Spleen (tissue), 11 donors: ENCODE data around the gene DBF4B. TPM values are rescaled to one million over a fixed set of nuclear protein-coding genes. Genes with fewer than 3 reads are reported as not detected.
"Not testable (repeated sequence)": the region's sequence is repeated elsewhere in the genome, so short reads cannot be mapped to it uniquely, and the experiment has no call there.

Experiments
- DNase-seq: peaks from one replicate; pipeline ENCODE4 v3.0.0-alpha.2; 2020
- H3K27ac ChIP-seq, 8 donors: fragments of 200-600 bp; sonication (generic) in 7 of 8; 1 replicate in 4 of 8; 2 replicates in 4 of 8; pipeline versions ENCODE4 v1.5.0 to v1.8.0; 2016 to 2021; ENCODE audit warnings: inconsistent platforms in 4 of 8, mild to moderate bottlenecking in 4 of 8, moderate library complexity in 1 of 8
- H3K27me3 ChIP-seq, 7 donors: fragments of 200-600 bp; sonication (generic) in 6 of 7; replicated peaks in 1 of 7; 1 replicate in 4 of 7; 2 replicates in 3 of 7; pipeline versions ENCODE4 v1.5.0 to v1.8.0; 2016 to 2021; ENCODE audit warnings: inconsistent platforms in 3 of 7, mild to moderate bottlenecking in 1 of 7
- H3K36me3 ChIP-seq, 6 donors: fragments of 200-600 bp; sonication (generic) in 5 of 6; 1 replicate in 4 of 6; 2 replicates in 2 of 6; pipeline versions ENCODE4 v1.5.0 to v1.8.0; 2016 to 2021; ENCODE audit warnings: inconsistent platforms in 2 of 6
- H3K4me1 ChIP-seq, 6 donors: fragments of 200-600 bp; sonication (generic) in 5 of 6; 1 replicate in 3 of 6; 2 replicates in 3 of 6; pipeline versions ENCODE4 v1.5.0 to v1.8.0; 2016 to 2021; ENCODE audit warnings: inconsistent platforms in 3 of 6
- H3K4me3 ChIP-seq, 8 donors: fragments of 200-600 bp; sonication (generic) in 7 of 8; 1 replicate in 4 of 8; 2 replicates in 4 of 8; pipeline versions ENCODE4 v1.5.0 to v1.8.0; 2016 to 2021; ENCODE audit warnings: inconsistent platforms in 4 of 8, mild to moderate bottlenecking in 4 of 8, moderate library complexity in 2 of 8
- H3K9me3 ChIP-seq, 8 donors: fragments of 200-600 bp; sonication (generic) in 7 of 8; 1 replicate in 4 of 8; 2 replicates in 4 of 8; pipeline versions ENCODE4 v1.5.0 to v1.8.0; 2016 to 2021; ENCODE audit warnings: inconsistent platforms in 4 of 8
- CTCF ChIP-seq, 11 experiments: fragments of 200-600 bp in 7 of 11; fragments of 450-650 bp in 4 of 11; sonication (generic) in 4 of 11; IDR thresholded peaks in 8 of 11; conservative IDR thresholded peaks in 3 of 11; 1 replicate in 7 of 11; 2 replicates in 4 of 11; pipeline versions ENCODE4 v1.4.0 to v1.8.0; 2016 to 2021; ENCODE audit warnings: antibody characterized with exemption in 11 of 11, inconsistent platforms in 4 of 11, mild to moderate bottlenecking in 1 of 11
- POLR2A ChIP-seq, 3 donors: fragments of 450-650 bp; IDR thresholded peaks; one replicate each; pipeline ENCODE4 v1.5.1; 2017; ENCODE audit warnings: antibody characterized with exemption in 3 of 3, mild to moderate bottlenecking in 1 of 3
- POLR2AphosphoS5 ChIP-seq, 3 donors: sonication (generic); formaldehyde crosslinking; IDR thresholded peaks; one replicate each; pipeline ENCODE4 v1.5.1; 2017; ENCODE audit warnings: antibody characterized with exemption in 3 of 3
- WGBS, 5 donors: extraction: QIAGEN DNeasy Blood & Tissue Kit in 3 of 5; methylation state at CpG; one replicate each; pipeline versions ENCODE4 v1.1.5 to v1.1.7; 2013 to 2018; 5-methylcytosine and 5-hydroxymethylcytosine counted together
- intact Hi-C: fragments of 100-400 bp; cut with DNase I; formaldehyde crosslinking; loops from one replicate; pipeline ENCODE4 v1.15.0; 2023; ENCODE audit warnings: low total_unique reads
- polyA plus RNA-seq, 3 donors: library from polyadenylated mRNA; stranded (reverse); fragments of 200-250 nt; gene quantifications; one replicate each; pipeline ENCODE4 v1.2.1, GENCODE V29; 2013
- total RNA-seq, 7 donors: library from RNA; depleted of rRNA in 3 of 7; stranded (reverse); fragments of >200 nt in 3 of 7; fragmentation: NEBNext Ultra II Directional in 4 of 7; extraction: Animal tissue kit (Norgen Biotek cat#: 25700) in 4 of 7; gene quantifications; one replicate each; pipeline versions ENCODE4 v1.1.0 to v1.2.1, GENCODE V29; 2016 to 2021
- donor health status: healthy with polysubstance abuse.
- donor health status: DM: no; HTN: no; CAD: no; lungs with moderate emphysema.
- donor health status: DM: no; HTN: no; CAD: no.
- donor health status: Bipolar disorder and iron deficiency.
- donor health status: healthy.
- donor health status: DM: no; HTN: no; CAD: no.
- donor health status: DM: yes; HTN: yes; CAD: no.

The DBF4B gene
- total and polyA plus RNA-seq, 10 donors: 2.0 to 11.2 (median 7.0) TPM

GRCh38 chr17:44687756-44688155 lies 20.7 kb upstream of the DBF4B start:
- Histone ChIP-seq H3K27ac (no peak overlapping the region), H3K36me3 (peaks cover 2 to 39% (median 24%) of the 10 kb centered on the region in 6 donors), H3K9me3 (no peaks in the 10 kb centered on the region), H3K4me1 (peaks cover 13 to 55% (median 28%) of the 10 kb centered on the region in 6 donors), H3K27me3 (no peaks in the 10 kb centered on the region), H3K4me3 (no peak overlapping the region)
- TF ChIP-seq CTCF (IDR thresholded peaks at IDR 0.05 in 8 of 11, conservative IDR thresholded peaks at IDR 0.05 in 3 of 11) (no peak), POLR2AphosphoS5 (IDR thresholded peaks at IDR 0.05) (no peak), POLR2A (IDR thresholded peaks at IDR 0.05) (no peak)
- no peak for DNase-seq
- 83 to 100% (median 94%) methylated on average over 1 of the region's 1 CpG for WGBS, 5 donors
- intact Hi-C loops: no loop called here

GRCh38 chr17:44688200-44688599 lies 20.3 kb upstream of the DBF4B start:
- H3K27ac ChIP-seq: no peak overlapping the region
- 89 to 96% (median 94%) methylated on average over 2 of the region's 2 CpGs for WGBS, 5 donors
- H3K4me3 ChIP-seq: peak overlapping the region in 1 of 8 donors; percentile 98
- TF ChIP-seq CTCF (IDR thresholded peaks at IDR 0.05 in 8 of 11, conservative IDR thresholded peaks at IDR 0.05 in 3 of 11) (no peak), POLR2A (IDR thresholded peaks at IDR 0.05) (no peak), POLR2AphosphoS5 (IDR thresholded peaks at IDR 0.05) (no peak)
- peaks cover 13 to 50% (median 28%) of the 10 kb centered on the region in 6 donors for H3K4me1 ChIP-seq
- intact Hi-C loops: no loop called here
- no peaks in the 10 kb centered on the region for H3K27me3 ChIP-seq
- H3K9me3 ChIP-seq: no peaks in the 10 kb centered on the region
- H3K36me3 ChIP-seq: peaks cover 0 to 35% (median 19%) of the 10 kb centered on the region in 6 donors
- DNase-seq: no peak

GRCh38 chr17:44688675-44689476 lies 19.6 kb upstream of the DBF4B start:
- DNase-seq: no peak
- H3K4me3 ChIP-seq: peak overlapping the region; percentile 49 to 98 (median 84)
- H3K27me3 ChIP-seq: no peaks in the 10 kb centered on the region
- TF ChIP-seq POLR2A (IDR thresholded peaks at IDR 0.05): no peak
- no peak for TF ChIP-seq POLR2AphosphoS5 (IDR thresholded peaks at IDR 0.05)
- TF ChIP-seq CTCF (IDR thresholded peaks at IDR 0.05 in 8 of 11, conservative IDR thresholded peaks at IDR 0.05 in 3 of 11): no peak
- no peaks in the 10 kb centered on the region for H3K9me3 ChIP-seq
- H3K27ac ChIP-seq: peak overlapping the region in 7 of 8 donors; percentile 74 to 88 (median 82)
- peaks cover 0 to 28% (median 13%) of the 10 kb centered on the region in 6 donors for H3K36me3 ChIP-seq
- intact Hi-C loops: no loop called here
- WGBS, 5 donors: 5 to 8% (median 6%) methylated on average over 12 to 13 of the region's 13 CpGs
- H3K4me1 ChIP-seq: peaks cover 13 to 43% (median 27%) of the 10 kb centered on the region in 6 donors

GRCh38 chr17:44689477-44690217 lies 18.8 kb upstream of the DBF4B start, which contains the start of gene CCDC43:
CCDC43 (minus strand) TSS chr17:44689776; CDS start chr17:44689753, 23 bp downstream.
- Histone ChIP-seq H3K9me3 (no peaks in the 10 kb centered on the region), H3K27me3 (no peaks in the 10 kb centered on the region), H3K4me1 (peaks cover 13 to 43% (median 27%) of the 10 kb centered on the region in 6 donors), H3K36me3 (peaks cover 0 to 21% (median 6%) of the 10 kb centered on the region in 6 donors), H3K4me3 (peak within 1 kb of the TSS; percentile 49 to 98 (median 84)), H3K27ac (peak within 1 kb of the TSS; percentile 70 to 88 (median 82))
- TF ChIP-seq POLR2A (IDR thresholded peaks at IDR 0.05): peak in 1 of 3 donors; percentile 10
- TF ChIP-seq POLR2AphosphoS5 (IDR thresholded peaks at IDR 0.05): peak; percentile 87 to 93 (median 92)
- no peak for TF ChIP-seq CTCF (IDR thresholded peaks at IDR 0.05 in 8 of 11, conservative IDR thresholded peaks at IDR 0.05 in 3 of 11)
- intact Hi-C loops: no loop called here
- peak; percentile 97 for DNase-seq
- 0 to 1% (median 0%) methylated on average over 29 to 51 of the region's 51 CpGs for WGBS, 5 donors

- H3K9me3 ChIP-seq, DNase-seq, H3K27ac ChIP-seq, H3K27me3 ChIP-seq, intact Hi-C loops: not testable (repeated sequence)
- 87 to 90% (median 88%) methylated on average over 21 of the region's 21 CpGs for WGBS, 5 donors
- H3K36me3 ChIP-seq: peaks cover 0 to 15% (median 4%) of the 10 kb centered on the region in 6 donors
- peak overlapping the region in 2 of 8 donors; percentile 93 to 98 for H3K4me3 ChIP-seq
- H3K4me1 ChIP-seq: peaks cover 13 to 38% (median 27%) of the 10 kb centered on the region in 6 donors
Measured at GRCh38 chr17:44690746-44691306, 17.6 kb upstream of the DBF4B start.
